ENCODE results near the gene HNMT.

- no peak for TF ChIP-seq CTCF (conservative IDR thresholded peaks at IDR 0.05; ENCODE audit: low read length)
- TF ChIP-seq EZH2phosphoT487 (IDR thresholded peaks at IDR 0.05; ENCODE audit: borderline replicate concordance), result no peak
These were observed 68.1 kb downstream of the HNMT start for GRCh38 chr2:138032334-138032733.

Measured in Loucy (cell line).